NCI-H460 (cell line): Measurements from ENCODE around the gene PFKP. TPM values are rescaled to one million over a fixed set of nuclear protein-coding genes. Genes with fewer than 3 reads are reported as not detected.
A peak's percentile ranks its signal among the peaks of the same experiment; 100 is the strongest.

Experiments used
- DNase-seq: peaks from one replicate; pipeline ENCODE4 v3.0.0-alpha.2; 2016; ENCODE audit warnings: low read depth; ENCODE audit errors: extremely low read depth
- polyA plus RNA-seq: library from polyadenylated mRNA; depleted of rRNA; stranded (reverse); fragments of >200 nt; gene quantifications from 2 replicates; pipeline ENCODE4 v1.2.3, GENCODE V29; 2014; cell fraction: nucleus; rRNA removed
- total RNA-seq: library from RNA; depleted of rRNA; stranded (reverse); fragments of >200 nt; shearing (Covaris generic); gene quantifications from 2 replicates; pipeline ENCODE4 v1.2.3, GENCODE V29; 2014; rRNA removed

PFKP gene
- total RNA-seq: 168 and 190 TPM in 2 replicates
- polyA plus RNA-seq: 273 and 314 TPM in 2 replicates

GRCh38 chr10:3067118-3067858 lies at the start of gene PFKP:
PFKP (plus strand) TSS chr10:3067548; CDS start chr10:3067596, 48 bp downstream.
- DNase-seq: no peak

GRCh38 chr10:3018247-3018646 lies 49.1 kb upstream of the PFKP start:
- DNase-seq: no peak

GRCh38 chr10:3020311-3020710 lies 47.0 kb upstream of the PFKP start:
- DNase-seq: no peak

GRCh38 chr10:3020881-3021280 lies 46.5 kb upstream of the PFKP start:
- DNase-seq: no peak

- DNase-seq: no peak
Measured at GRCh38 chr10:3022027-3022426, 45.3 kb upstream of the PFKP start.

- no peak for DNase-seq
Measured at GRCh38 chr10:3023892-3024291, 43.5 kb upstream of the PFKP start.

- DNase-seq: no peak
Measured at GRCh38 chr10:3025026-3025683, 42.2 kb upstream of the PFKP start.

- no peak for DNase-seq
Measured at GRCh38 chr10:3027866-3028265, 39.5 kb upstream of the PFKP start.

- DNase-seq: no peak
Measured at GRCh38 chr10:3028441-3028840, 38.9 kb upstream of the PFKP start.

- DNase-seq: no peak
Measured at GRCh38 chr10:3030765-3031164, 36.6 kb upstream of the PFKP start.

GRCh38 chr10:3031490-3031889 lies 35.9 kb upstream of the PFKP start:
- no peak for DNase-seq

GRCh38 chr10:3033925-3034324 lies 33.4 kb upstream of the PFKP start:
- DNase-seq: no peak

- DNase-seq: no peak
Measured at GRCh38 chr10:3034616-3035015, 32.7 kb upstream of the PFKP start.

- DNase-seq: no peak
Measured at GRCh38 chr10:3036155-3037021, 31.0 kb upstream of the PFKP start.

GRCh38 chr10:3037182-3037581 lies 30.2 kb upstream of the PFKP start:
- no peak for DNase-seq

GRCh38 chr10:3040069-3040468 lies 27.3 kb upstream of the PFKP start:
- DNase-seq: no peak

GRCh38 chr10:3042589-3042988 lies 24.8 kb upstream of the PFKP start:
- no peak for DNase-seq

- DNase-seq: peak; percentile 78
Measured at GRCh38 chr10:3043512-3044368, 23.6 kb upstream of the PFKP start.

GRCh38 chr10:3045471-3046209 lies 21.7 kb upstream of the PFKP start:
- peak; percentile 50 for DNase-seq
